ENCODE measurements around the gene CTTNBP2.

CTTNBP2 gene

GRCh38 chr7:117672453-117672852 lies 200.8 kb downstream of the CTTNBP2 start:
- Histone ChIP-seq H3K27ac (peak overlapping the region in 2 of 21 experiments; percentile 46 to 56), H3K4me3 (no peak overlapping the region)

GRCh38 chr7:117669818-117670217 lies 203.4 kb downstream of the CTTNBP2 start:
- Histone ChIP-seq H3K27ac (no peak overlapping the region), H3K4me3 (no peak overlapping the region)

- no peak overlapping the region for H3K27ac ChIP-seq
- H3K4me3 ChIP-seq = no peak overlapping the region
These were observed 205.8 kb downstream of the CTTNBP2 start for GRCh38 chr7:117667456-117667855.

GRCh38 chr7:117666689-117667088 lies 206.6 kb downstream of the CTTNBP2 start:
- H3K4me3 ChIP-seq = no peak overlapping the region
- H3K27ac ChIP-seq = no peak overlapping the region

GRCh38 chr7:117666031-117666430 lies 207.2 kb downstream of the CTTNBP2 start:
- Histone ChIP-seq H3K27ac (no peak overlapping the region), H3K4me3 (no peak overlapping the region)

GRCh38 chr7:117665368-117665767 lies 207.9 kb downstream of the CTTNBP2 start:
- H3K27ac ChIP-seq = no peak overlapping the region
- H3K4me3 ChIP-seq = no peak overlapping the region

GRCh38 chr7:117664047-117664446 lies 209.2 kb downstream of the CTTNBP2 start:
- no peak overlapping the region for H3K27ac ChIP-seq
- H3K4me3 ChIP-seq = no peak overlapping the region

- no peak overlapping the region for H3K4me3 ChIP-seq
- no peak overlapping the region for H3K27ac ChIP-seq
These were observed 211.9 kb downstream of the CTTNBP2 start for GRCh38 chr7:117661328-117661727.

Measured in skin epidermis (tissue), 12 donors.